ENCODE measurements around the gene LYST. TPM values are rescaled to one million over a fixed set of nuclear protein-coding genes. Genes with fewer than 3 reads are reported as not detected.

Gene LYST
- polyA plus RNA-seq, 1 donor (not counting 4 experiments of a cell fraction or from before 2014, with no cell fraction given), result 24.7 TPM

- Histone ChIP-seq H3K4me3 (ENCODE audit: control insufficient read depth in 2 of 3, extremely low read depth in 1 of 3, insufficient read depth in 2 of 3, low read depth in 1 of 3, low read length in 3 of 3) (no peak overlapping the region), H3K9me3 (ENCODE audit: control insufficient read depth, low read depth, low read length) (no peaks in the 10 kb centered on the region), H3K36me3 (ENCODE audit: control insufficient read depth in 2 of 2, extremely low read depth in 1 of 2, insufficient read depth in 2 of 2, low read length in 2 of 2) (no peaks in the 10 kb centered on the region), H3K9me1 (ENCODE audit: control insufficient read depth, extremely low read depth, insufficient read depth, low read length) (no peaks in the 10 kb centered on the region), H2AFZ (ENCODE audit: control insufficient read depth, low read length) (no peak overlapping the region), H3K27ac (ENCODE audit: control insufficient read depth, insufficient read depth, low read length) (no peak overlapping the region), H3K9ac (ENCODE audit: control insufficient read depth, extremely low read depth, insufficient read depth, low read length) (no peak overlapping the region), H3K4me1 (ENCODE audit: control insufficient read depth, extremely low read depth, insufficient read depth, low read length) (no peaks in the 10 kb centered on the region), H3K4me2 (ENCODE audit: control insufficient read depth, extremely low read depth, insufficient read depth, low read depth, low read length) (no peak overlapping the region), H4K20me1 (ENCODE audit: control insufficient read depth, extremely low read depth, insufficient read depth, low read length) (no peaks in the 10 kb centered on the region), H3K27me3 (ENCODE audit: control insufficient read depth, extremely low read depth, insufficient read depth, low read length) (no peaks in the 10 kb centered on the region), H3K79me2 (ENCODE audit: control insufficient read depth, insufficient read depth, low read length) (no peaks in the 10 kb centered on the region)
- no peak for TF ChIP-seq CTCF (optimal IDR thresholded peaks at IDR 0.05 in 1 of 3, IDR thresholded peaks at IDR 0.05 in 1 of 3, conservative IDR thresholded peaks at IDR 0.05 in 1 of 3; ENCODE audit: extremely low read depth in 1 of 3, insufficient read depth in 2 of 3, low read length in 3 of 3)
- no peak for TF ChIP-seq EZH2 (IDR thresholded peaks at IDR 0.05; ENCODE audit: low read length)
- dilution Hi-C loops (cut with MboI; ENCODE audit: extremely low pct_ligation_motif_present, low sequenced_read_pairs), result no loop called here
- DNase-seq (ENCODE audit: low read depth, low spot score) (no peak), FAIRE-seq (no peak)
Observed at GRCh38 chr1:235661568-235661967, 205.1 kb downstream of the LYST start.

- DNase-seq (ENCODE audit: low read depth, low spot score) (no peak), FAIRE-seq (no peak)
- no peaks in the 10 kb centered on the region for H3K9me1 ChIP-seq (ENCODE audit: control insufficient read depth, extremely low read depth, insufficient read depth, low read length)
- no peak overlapping the region for H3K4me3 ChIP-seq (ENCODE audit: control insufficient read depth in 2 of 3, extremely low read depth in 1 of 3, insufficient read depth in 2 of 3, low read depth in 1 of 3, low read length in 3 of 3)
- no peaks in the 10 kb centered on the region for H3K9me3 ChIP-seq (ENCODE audit: control insufficient read depth, low read depth, low read length)
- H3K36me3 ChIP-seq (ENCODE audit: control insufficient read depth in 2 of 2, extremely low read depth in 1 of 2, insufficient read depth in 2 of 2, low read length in 2 of 2), result no peaks in the 10 kb centered on the region
- no peaks in the 10 kb centered on the region for H3K27me3 ChIP-seq (ENCODE audit: control insufficient read depth, extremely low read depth, insufficient read depth, low read length)
- H4K20me1 ChIP-seq (ENCODE audit: control insufficient read depth, extremely low read depth, insufficient read depth, low read length), result no peaks in the 10 kb centered on the region
- dilution Hi-C loops (cut with MboI; ENCODE audit: extremely low pct_ligation_motif_present, low sequenced_read_pairs), result no loop called here
- H3K9ac ChIP-seq (ENCODE audit: control insufficient read depth, extremely low read depth, insufficient read depth, low read length), result no peak overlapping the region
- no peak overlapping the region for H3K27ac ChIP-seq (ENCODE audit: control insufficient read depth, insufficient read depth, low read length)
- no peaks in the 10 kb centered on the region for H3K4me1 ChIP-seq (ENCODE audit: control insufficient read depth, extremely low read depth, insufficient read depth, low read length)
- H2AFZ ChIP-seq (ENCODE audit: control insufficient read depth, low read length), result no peak overlapping the region
- no peaks in the 10 kb centered on the region for H3K79me2 ChIP-seq (ENCODE audit: control insufficient read depth, insufficient read depth, low read length)
- no peak for TF ChIP-seq CTCF (optimal IDR thresholded peaks at IDR 0.05 in 1 of 3, IDR thresholded peaks at IDR 0.05 in 1 of 3, conservative IDR thresholded peaks at IDR 0.05 in 1 of 3; ENCODE audit: extremely low read depth in 1 of 3, insufficient read depth in 2 of 3, low read length in 3 of 3)
- TF ChIP-seq EZH2 (IDR thresholded peaks at IDR 0.05; ENCODE audit: low read length), result no peak
- no peak overlapping the region for H3K4me2 ChIP-seq (ENCODE audit: control insufficient read depth, extremely low read depth, insufficient read depth, low read depth, low read length)
Observed at GRCh38 chr1:235659186-235659771, 207.4 kb downstream of the LYST start.
